Kidney capillary endothelial cell (primary cell): ENCODE data around the gene TGFB1I1.
"Not testable (repeated sequence)": the region's sequence is repeated elsewhere in the genome, so short reads cannot be mapped to it uniquely, and the experiment has no call there.

Experiments used
- DNase-seq: peaks from one replicate; pipeline ENCODE4 v3.0.0-alpha.2; 2018; ENCODE audit warnings: low spot score

Gene TGFB1I1

GRCh38 chr16:31471241-31471874, 594 bp upstream of the TGFB1I1 start:
- DNase-seq, result no peak

DNA sequence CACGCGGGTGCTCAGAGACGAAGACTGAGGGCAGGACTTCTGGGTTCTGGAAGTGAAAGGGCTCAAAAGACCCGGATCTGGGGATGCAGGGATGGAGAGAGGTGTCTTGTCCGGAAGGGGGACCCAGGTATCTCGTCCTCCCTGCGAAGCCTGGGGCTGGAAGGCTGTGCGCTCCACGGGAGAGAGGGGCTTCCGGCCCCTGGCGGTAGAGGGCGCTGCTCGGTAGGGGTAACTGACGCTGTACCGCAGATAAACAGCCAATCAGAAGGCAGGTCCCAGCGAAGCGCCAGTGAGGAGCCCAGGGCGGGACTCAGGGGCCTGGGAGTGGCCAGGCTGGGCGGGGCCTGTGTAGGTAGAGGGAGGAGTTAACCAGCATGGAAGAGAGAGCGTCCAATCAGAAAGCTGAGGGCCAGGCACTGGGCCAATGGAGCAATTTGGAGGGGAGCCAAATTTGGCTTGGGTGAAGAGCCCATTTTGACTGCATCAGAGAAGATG, 804 bp downstream of the TGFB1I1 start:
- peak; percentile 78 for DNase-seq

- DNase-seq, result no peak
Measured at GRCh38 chr16:31473264-31473984, 1.5 kb downstream of the TGFB1I1 start.

- DNase-seq, result no peak
Measured at GRCh38 chr16:31474173-31474714, 2.3 kb downstream of the TGFB1I1 start.

- DNase-seq, result no peak
Measured at GRCh38 chr16:31474773-31475738, 3.1 kb downstream of the TGFB1I1 start.

- DNase-seq, result no peak
Measured at GRCh38 chr16:31475946-31476302, 4.0 kb downstream of the TGFB1I1 start.

DNA sequence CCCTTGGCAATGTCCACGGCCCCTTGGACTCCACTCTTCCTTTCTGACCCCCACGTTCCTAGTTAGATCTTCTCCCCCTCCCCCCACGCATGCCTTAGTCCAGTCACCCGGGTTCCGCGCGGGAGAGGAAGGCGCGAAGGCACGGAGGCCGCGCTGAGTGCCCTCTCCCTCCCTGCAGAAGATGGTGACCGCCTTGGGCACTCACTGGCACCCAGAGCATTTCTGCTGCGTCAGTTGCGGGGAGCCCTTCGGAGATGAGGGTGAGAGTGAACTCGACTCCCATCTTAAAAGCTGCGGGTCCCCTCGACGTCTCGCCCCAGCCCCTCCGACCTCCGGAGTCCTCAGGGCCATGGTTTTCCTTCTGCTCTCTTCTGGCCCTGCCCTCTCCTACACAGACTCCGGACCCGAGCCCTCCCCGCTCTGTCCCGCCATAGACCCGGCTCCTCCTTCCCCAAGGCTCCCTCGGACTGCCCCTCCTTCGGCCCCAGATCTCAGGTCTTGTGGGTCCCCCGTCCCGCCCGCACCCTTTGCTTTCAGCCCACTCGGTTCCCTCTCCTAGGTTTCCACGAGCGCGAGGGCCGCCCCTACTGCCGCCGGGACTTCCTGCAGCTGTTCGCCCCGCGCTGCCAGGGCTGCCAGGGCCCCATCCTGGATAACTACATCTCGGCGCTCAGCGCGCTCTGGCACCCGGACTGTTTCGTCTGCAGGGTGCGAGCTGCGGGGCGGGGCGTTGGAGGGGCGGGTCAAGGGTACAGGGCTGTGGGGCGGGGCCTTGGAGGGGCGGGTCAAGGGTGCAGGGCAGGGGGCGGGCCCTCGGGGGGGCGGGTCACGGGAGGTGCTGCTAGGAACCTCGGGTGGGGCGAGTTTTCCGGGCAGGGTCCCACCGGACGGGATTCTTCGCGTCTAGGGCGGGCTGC, 4.6 kb downstream of the TGFB1I1 start:
- no peak for DNase-seq

DNA sequence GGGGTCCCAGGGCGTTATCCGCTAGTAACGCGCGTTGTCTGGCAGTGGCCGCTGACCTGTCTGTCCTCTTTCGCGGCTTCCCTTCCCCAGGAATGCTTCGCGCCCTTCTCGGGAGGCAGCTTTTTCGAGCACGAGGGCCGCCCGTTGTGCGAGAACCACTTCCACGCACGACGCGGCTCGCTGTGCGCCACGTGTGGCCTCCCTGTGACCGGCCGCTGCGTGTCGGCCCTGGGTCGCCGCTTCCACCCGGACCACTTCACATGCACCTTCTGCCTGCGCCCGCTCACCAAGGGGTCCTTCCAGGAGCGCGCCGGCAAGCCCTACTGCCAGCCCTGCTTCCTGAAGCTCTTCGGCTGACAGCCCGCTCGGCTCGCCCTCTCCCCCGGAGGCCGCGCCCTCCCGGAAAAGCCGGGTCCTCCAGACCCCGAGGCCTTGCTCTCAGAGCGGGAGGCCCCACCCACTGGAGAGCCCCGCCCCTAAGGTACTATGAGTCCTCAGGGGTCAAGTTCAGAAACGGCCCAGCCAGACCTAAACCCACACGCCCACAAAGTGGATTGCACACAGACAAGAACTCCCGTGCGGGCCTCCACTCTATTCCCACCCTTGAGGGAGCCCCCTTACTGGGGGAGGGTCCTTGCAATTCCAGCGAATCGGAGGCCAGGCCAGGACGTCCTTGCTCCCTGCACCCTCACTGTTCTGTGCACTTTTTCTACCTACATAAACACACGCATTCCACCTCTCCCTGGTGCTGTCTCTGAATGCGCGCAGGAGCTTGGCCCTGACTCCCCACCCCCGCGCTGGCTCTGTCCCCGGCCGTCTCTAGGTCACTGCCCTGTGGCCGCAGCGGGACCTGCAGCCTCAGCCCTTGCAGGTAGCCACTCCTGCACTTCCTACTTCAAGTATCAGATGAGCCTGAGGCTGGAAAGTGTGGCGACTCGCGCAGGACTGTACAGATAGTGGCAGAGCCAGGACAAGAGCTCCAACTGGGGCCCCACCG, 5.6 kb downstream of the TGFB1I1 start:
- no peak for DNase-seq

DNA sequence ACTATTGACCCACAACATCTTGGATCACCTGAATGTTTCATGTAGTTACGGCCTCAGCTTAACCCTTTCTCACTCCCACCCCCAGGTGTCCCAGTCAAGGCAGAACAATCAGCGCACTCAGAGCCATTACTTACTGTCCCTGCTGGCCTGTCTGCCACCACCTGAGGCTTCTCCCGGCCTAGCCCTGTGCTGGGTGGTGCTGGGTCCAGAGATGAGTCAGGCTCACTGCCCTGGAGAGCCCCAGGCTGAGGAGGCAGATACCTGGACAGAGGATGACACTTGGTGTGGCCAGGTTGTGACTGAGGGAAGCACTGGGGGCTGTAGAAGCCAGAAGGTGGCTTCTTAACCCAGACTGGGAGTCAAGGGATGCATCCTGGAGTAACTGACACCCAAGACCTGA, 7.0 kb downstream of the TGFB1I1 start:
- no peak for DNase-seq

DNA sequence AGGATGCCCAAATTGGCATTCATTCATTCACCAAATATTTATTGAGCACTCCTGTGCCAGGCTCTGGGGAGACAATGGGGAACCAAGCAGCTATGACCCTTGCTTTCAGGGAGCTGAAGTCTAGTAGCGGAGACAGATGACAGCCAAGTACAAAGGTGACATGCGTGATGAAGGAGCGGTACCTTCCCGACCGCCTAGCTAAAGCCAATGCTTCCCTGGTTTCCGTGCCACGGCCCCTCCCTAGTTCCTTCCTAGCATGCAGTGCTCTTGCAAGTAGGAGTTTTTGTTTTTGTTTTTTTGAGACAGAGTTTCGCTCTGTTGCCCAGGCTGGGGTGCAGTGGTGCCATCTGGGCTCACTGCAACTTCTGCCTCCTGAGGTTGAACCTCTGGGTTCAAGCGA, 7.8 kb downstream of the TGFB1I1 start:
- DNase-seq, result no peak

DNA sequence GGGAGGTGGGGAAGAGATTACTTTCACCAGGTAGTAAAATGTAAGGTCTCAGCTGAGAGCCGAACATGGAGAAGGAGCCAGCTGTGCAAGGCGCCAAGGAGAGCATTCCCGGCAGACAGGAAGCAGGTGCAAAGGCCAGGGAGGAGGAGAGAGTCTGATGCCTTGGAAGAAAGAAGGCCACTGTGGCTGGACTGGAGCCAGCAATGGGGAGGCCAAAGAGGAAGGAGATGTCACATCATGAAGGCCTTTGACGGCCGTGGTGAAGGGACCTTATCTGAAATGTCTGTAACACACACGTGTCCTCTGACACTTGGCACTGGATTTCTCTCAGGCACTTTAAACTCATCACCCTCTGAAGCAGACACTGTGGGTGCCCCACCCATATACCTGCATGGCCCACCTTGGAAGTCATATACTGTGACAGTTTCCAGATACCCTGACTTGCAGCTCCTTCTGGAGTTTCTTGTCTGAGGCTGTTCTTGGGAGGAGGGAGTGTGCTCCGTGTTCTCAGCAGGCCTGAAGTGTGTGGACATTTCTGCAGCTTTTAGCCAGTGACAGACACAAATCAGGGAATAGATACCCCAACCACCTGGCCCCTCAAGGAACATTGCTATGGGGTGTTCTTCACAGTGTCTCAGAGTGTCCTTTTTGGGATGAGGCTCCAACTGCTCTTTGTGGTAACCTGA, 9.0 kb downstream of the TGFB1I1 start:
- peak; percentile 61 for DNase-seq

- DNase-seq, result no peak
Measured at GRCh38 chr16:31483081-31483480, 11.1 kb downstream of the TGFB1I1 start, which contains the start of gene SLC5A2. TSS of gene SLC5A2 (plus strand) at chr16:31483123. CDS start at chr16:31483137, 14 bp downstream.

DNA sequence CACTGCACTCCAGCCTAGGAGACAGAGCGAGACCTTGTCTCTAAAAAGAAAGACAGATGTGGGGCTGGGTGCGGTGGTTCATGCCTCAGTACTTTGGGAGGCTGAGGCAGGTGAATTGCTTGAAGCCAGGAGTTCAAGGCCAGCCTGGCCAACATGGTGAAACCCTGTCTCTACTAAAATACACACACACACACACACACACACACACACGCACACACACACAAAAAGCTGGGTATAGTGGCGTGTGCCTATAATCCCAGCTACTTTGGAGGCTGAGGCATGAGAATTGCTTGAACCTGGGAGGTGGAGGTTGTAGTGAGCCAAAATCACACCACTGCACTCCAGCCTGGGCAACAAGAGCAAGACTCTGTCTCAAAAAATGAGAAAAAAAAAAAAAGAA, 12.1 kb downstream of the TGFB1I1 start:
- not testable (repeated sequence) for DNase-seq

DNA sequence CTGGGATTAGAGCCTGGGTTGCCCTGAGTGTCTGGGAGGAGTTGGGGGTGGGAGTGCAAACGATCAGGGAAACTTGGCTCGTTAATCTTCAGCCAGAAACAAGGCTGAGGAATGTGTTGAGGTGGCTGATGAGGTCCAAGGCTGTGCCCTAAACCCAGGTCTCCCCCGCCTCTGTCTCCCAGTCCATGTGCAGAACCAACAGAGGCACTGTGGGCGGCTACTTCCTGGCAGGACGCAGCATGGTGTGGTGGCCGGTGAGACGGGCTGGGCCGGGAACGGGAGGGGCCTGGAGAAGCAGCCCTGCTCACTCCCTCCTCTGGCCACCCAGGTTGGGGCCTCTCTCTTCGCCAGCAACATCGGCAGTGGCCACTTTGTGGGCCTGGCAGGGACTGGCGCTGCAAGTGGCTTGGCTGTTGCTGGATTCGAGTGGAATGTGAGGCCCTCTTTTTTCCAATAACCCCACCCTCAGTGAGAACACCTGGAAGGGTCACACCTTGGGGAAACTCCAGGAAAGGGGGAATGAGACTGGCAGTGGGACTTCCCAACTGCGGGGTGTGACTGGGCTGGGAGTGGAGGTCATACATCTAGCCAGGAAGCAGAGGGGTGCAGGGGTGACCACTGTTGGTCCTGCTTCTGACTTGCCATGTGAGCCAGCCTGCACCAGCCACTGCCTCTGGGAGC, 12.7 kb downstream of the TGFB1I1 start:
- DNase-seq, result no peak

DNA sequence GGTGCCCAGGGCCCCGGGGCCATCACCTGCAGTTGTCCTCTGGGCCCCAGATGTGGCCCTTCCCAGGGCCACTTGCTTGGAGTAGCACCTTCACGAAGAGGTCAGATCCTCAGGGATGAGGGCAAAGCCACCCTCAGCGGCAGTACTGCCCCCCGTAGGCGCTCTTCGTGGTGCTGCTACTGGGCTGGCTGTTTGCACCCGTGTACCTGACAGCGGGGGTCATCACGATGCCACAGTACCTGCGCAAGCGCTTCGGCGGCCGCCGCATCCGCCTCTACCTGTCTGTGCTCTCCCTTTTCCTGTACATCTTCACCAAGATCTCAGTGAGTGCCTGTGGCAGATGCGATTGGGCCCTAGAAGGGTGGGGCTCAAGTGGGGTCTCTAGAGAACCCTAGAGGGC, 13.6 kb downstream of the TGFB1I1 start:
- no peak for DNase-seq

- DNase-seq, result no peak
Measured at GRCh38 chr16:31486045-31486444, 14.1 kb downstream of the TGFB1I1 start.

- DNase-seq, result no peak
Measured at GRCh38 chr16:31487071-31487719, 15.2 kb downstream of the TGFB1I1 start.
